Measurements from ENCODE around the gene MCM3AP. TPM values are rescaled to one million over a fixed set of nuclear protein-coding genes. Genes with fewer than 3 reads are reported as not detected.

The MCM3AP gene
- total RNA-seq, 1 donor from 2014 or later: 58.8 TPM

GRCh38 chr21:46297338-46298271, 12.2 kb upstream of the MCM3AP start:
- TF ChIP-seq, protein P1, sequence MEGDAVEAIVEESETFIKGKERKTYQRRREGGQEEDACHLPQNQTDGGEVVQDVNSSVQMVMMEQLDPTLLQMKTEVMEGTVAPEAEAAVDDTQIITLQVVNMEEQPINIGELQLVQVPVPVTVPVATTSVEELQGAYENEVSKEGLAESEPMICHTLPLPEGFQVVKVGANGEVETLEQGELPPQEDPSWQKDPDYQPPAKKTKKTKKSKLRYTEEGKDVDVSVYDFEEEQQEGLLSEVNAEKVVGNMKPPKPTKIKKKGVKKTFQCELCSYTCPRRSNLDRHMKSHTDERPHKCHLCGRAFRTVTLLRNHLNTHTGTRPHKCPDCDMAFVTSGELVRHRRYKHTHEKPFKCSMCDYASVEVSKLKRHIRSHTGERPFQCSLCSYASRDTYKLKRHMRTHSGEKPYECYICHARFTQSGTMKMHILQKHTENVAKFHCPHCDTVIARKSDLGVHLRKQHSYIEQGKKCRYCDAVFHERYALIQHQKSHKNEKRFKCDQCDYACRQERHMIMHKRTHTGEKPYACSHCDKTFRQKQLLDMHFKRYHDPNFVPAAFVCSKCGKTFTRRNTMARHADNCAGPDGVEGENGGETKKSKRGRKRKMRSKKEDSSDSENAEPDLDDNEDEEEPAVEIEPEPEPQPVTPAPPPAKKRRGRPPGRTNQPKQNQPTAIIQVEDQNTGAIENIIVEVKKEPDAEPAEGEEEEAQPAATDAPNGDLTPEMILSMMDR (IDR thresholded peaks at IDR 0.05; ENCODE audit: borderline replicate concordance): no peak
- H3K4me1 ChIP-seq: peaks cover 34% of the 10 kb centered on the region
- no peaks in the 10 kb centered on the region for H3K9me3 ChIP-seq (replicated peaks)
- peak overlapping the region; percentile 70 for H3K4me3 ChIP-seq
- DNase-seq: peak; percentile 38
- peaks cover 9% of the 10 kb centered on the region for H3K27me3 ChIP-seq (ENCODE audit: low read depth)
- intact Hi-C loops (cut with micrococcal nuclease): no loop called here
- peaks cover 7% of the 10 kb centered on the region for H3K36me3 ChIP-seq
- H3K27ac ChIP-seq (replicated peaks): peak overlapping the region; percentile 86

DNA sequence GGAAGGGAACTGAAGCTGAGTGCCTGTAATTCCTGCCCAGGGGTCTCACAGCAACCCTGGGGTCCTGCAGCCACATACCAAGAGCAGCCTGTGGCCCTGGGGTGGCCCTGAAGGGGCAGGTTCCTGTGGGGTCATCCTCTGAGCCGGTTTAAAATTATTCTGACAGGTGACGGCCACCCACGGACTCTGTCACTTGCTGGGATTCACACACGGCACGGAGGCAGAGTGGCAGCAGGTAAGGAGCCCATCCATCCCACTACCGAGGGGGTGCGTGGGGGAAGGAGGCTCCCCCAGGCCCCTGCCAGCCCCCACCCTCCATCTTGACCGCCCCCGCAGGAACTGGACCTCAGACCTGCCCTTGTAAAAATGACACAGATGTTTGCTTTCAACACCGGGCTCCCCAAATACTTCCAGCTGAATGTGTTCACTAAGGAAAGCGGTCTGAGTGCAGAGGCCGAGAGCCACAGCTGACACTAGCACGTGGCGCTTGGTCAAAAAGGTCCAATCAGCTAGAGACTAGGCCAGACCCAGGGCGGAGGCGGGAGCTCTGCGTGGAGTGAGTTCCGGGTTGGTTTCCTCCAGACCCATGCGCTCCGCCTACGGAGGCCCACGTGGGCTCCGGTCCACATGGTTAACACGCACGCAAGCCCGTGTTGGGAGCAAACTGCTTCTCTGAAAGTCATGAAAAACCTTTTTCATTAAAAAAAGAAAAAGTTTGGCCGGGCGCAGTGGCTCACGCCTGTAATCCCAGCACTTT, 10.8 kb upstream of the MCM3AP start:
- intact Hi-C loops (cut with micrococcal nuclease): no loop called here
- peak overlapping the region; percentile 86 for H3K27ac ChIP-seq (replicated peaks)
- no peaks in the 10 kb centered on the region for H3K9me3 ChIP-seq (replicated peaks)
- H3K27me3 ChIP-seq (ENCODE audit: low read depth): peaks cover 9% of the 10 kb centered on the region
- H3K36me3 ChIP-seq: peaks cover 19% of the 10 kb centered on the region
- H3K4me1 ChIP-seq: peaks cover 34% of the 10 kb centered on the region
- peak; percentile 92 for DNase-seq
- H3K4me3 ChIP-seq: peak overlapping the region; percentile 70
- TF ChIP-seq, protein P1 (IDR thresholded peaks at IDR 0.05; ENCODE audit: borderline replicate concordance): no peak

- Histone ChIP-seq H3K36me3 (peaks cover 19% of the 10 kb centered on the region), H3K4me3 (no peak overlapping the region), H3K4me1 (peaks cover 34% of the 10 kb centered on the region), H3K9me3 (replicated peaks) (no peaks in the 10 kb centered on the region), H3K27ac (replicated peaks) (peak overlapping the region; percentile 86), H3K27me3 (ENCODE audit: low read depth) (peaks cover 9% of the 10 kb centered on the region)
- TF ChIP-seq, protein P1 (IDR thresholded peaks at IDR 0.05; ENCODE audit: borderline replicate concordance): no peak
- peak; percentile 42 for DNase-seq
- intact Hi-C loops (cut with micrococcal nuclease): no loop called here
Measured at GRCh38 chr21:46295177-46295770, 9.9 kb upstream of the MCM3AP start.

DNA sequence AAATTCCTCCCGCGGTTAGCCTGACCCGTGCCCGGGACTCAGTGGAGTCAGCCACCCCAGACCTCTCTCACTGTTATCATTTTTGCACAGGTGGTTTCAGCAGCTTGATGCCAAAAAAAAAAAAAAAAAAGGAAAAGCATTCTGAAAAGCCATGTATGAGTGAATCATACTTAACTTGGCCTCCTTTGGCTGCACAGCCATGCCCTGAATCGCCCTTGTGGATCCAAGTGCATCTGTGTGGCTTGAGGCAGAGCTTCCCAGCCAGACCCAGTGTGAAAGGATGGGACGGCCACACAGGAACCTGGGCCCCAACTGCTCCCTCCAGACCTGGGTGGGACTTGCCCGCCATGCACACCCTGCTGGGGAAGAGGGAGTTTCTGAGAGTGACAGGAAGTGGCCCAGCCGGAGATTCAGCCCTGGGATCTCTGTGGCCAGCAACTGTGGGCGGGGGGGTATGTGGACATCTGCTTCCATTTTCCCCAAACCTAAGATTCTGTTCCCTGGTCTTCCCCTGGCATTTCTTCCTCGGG, 9.3 kb upstream of the MCM3AP start:
- peak; percentile 29 for DNase-seq
- no peaks in the 10 kb centered on the region for H3K9me3 ChIP-seq (replicated peaks)
- TF ChIP-seq, protein P1 (IDR thresholded peaks at IDR 0.05; ENCODE audit: borderline replicate concordance): no peak
- H3K4me1 ChIP-seq: peaks cover 34% of the 10 kb centered on the region
- H3K27ac ChIP-seq (replicated peaks): peak overlapping the region; percentile 86
- peaks cover 9% of the 10 kb centered on the region for H3K27me3 ChIP-seq (ENCODE audit: low read depth)
- intact Hi-C loops (cut with micrococcal nuclease): no loop called here
- H3K36me3 ChIP-seq: peaks cover 17% of the 10 kb centered on the region
- no peak overlapping the region for H3K4me3 ChIP-seq

DNA sequence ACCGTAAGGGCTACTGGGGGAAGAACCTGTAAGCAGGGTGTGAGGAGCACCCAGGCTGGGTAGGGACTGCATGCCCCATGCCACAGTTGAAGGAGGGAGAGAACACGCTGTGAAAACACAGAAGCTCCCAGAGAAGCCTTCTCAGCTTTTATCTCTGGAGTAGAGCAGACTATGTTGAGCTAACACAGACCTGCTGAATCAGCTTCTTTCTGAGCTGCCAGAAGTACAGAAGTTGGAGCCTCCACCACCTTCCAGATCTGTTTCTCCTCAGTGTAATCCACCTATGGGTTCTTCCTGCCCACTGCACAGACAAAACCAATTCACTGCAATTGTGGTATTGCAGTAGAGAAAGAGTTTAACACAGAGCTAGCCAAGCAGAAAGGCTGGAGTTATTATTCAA, 6.2 kb upstream of the MCM3AP start:
- H3K27ac ChIP-seq (replicated peaks): no peak overlapping the region
- intact Hi-C loops (cut with micrococcal nuclease): no loop called here
- TF ChIP-seq, protein P1 (IDR thresholded peaks at IDR 0.05; ENCODE audit: borderline replicate concordance): no peak
- no peak overlapping the region for H3K4me3 ChIP-seq
- H3K27me3 ChIP-seq (ENCODE audit: low read depth): no peaks in the 10 kb centered on the region
- H3K36me3 ChIP-seq: peaks cover 26% of the 10 kb centered on the region
- H3K9me3 ChIP-seq (replicated peaks): no peaks in the 10 kb centered on the region
- no peak for DNase-seq
- peaks cover 40% of the 10 kb centered on the region for H3K4me1 ChIP-seq

Data from left ventricle myocardium inferior (tissue), 1 donor.